Kidney glomerular epithelial cell (primary cell): ENCODE results near the gene COMMD9.
A peak's percentile ranks its signal among the peaks of the same experiment; 100 is the strongest.

Experiments used
- DNase-seq: peaks from one replicate; lab custom pipeline; 2025; lab: John Stamatoyannopoulos, UW

Gene COMMD9

DNA sequence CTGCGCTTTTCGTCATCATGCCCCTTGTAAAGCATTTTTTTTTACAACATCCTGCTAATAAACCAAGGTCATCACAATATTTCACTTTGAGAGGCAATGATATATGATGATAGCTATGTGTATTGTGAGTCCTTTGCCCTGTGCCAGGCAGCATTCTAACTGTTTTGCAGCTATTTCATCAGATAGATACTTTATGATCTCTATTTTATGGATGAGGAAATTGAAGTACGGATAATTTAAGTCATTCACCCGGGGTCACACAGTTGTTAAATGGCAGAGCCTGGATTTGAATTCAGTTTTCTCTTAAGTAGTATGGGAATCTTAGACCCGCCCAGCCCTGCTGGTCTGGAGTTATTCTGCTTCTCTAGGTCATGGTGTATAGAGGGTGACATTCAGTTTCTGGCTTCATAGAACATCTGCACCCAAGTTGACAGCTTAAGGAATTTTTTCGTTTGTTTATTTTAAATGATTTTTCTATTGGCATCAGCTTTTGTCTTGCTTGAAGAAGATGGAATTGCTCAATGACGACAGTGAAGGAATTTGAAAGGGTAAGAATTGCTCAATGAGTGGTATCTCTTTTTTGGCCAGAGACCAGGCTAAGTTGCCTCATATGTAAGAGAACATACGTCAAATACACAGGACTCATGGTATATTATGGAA, 7.8 kb upstream of the COMMD9 start:
- no peak for DNase-seq

DNA sequence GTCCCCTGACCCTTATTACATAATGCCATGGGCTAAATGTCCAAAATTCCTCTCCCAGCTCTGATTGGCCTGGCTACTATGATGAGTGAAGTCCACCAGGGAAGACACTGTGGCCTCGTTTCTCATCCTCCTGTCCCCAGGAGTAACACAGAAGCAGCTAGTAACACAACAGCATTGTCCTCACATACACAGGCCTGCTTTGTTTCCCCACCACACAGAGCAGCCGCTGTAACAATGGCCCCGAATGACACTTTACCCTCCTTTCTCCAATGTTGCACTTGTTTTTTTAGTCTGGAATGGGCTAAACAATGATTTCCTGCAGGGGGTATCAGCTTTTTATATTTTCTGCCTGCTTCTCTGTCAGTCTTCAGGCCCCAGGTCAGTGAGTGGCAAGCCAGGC, 6.7 kb upstream of the COMMD9 start, which contains the start of gene PRR5L:
PRR5L (plus strand) TSS at position 363 of the 400 bp plus-strand sequence. CDS start 104,834 bp downstream, outside the sequence.
- DNase-seq, result no peak

DNA sequence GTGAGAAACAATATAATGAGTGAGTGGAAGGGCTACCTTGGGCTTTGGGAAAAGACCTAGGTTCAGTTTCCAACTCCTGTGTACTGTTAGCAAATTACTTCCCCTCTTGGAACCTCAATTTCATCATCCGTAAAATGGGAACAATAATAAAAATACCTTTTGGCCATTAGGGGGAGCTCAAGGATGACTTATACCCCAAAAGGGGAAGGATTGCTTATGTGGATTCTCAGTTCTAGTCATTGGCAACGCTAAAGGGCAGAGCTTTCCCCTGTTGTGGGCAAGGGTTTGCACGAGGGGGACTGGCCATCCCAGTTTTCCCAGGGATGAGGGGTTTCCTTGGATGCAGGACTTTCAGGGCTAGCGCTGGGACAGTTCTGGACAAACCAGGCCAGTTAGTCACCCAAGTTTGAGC, 3.1 kb upstream of the COMMD9 start:
- DNase-seq, result peak; percentile 40

DNA sequence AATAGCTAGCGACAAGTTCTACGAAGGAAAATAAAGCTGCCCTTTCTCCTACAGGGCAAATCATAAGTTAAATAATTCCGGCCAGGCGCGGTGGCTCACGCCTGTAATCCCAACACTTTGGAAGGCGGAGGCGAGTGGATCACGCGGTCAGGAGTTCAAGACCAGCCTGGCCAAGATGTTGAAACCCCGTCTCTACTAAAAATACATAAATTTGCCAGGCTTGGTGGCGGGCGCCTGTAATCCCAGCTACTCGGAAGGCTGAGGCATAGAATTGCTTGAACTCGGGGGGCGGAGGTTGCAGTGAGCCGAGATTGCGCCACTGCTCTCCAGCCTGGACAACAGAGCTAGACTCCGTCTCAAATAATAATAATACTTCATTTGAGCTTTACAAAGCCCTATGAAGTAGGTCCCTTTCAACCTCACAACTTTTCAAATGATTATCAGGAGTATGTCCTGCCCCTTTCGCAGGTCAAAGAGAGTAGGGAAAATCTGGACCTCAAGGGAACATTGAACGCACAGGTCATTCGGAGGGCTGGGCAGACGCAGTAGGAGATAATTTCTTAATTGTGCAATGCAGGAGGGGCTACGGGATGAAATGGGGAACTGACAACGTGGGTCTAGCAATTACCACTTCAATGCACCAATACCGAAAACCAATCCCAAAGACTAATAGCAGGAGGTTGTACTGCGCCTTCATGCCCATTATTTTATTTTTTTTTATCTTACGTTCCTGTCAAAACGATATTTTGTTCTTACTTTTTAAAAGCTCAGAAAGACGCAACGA, 590 bp downstream of the COMMD9 start:
- no peak for DNase-seq

DNA sequence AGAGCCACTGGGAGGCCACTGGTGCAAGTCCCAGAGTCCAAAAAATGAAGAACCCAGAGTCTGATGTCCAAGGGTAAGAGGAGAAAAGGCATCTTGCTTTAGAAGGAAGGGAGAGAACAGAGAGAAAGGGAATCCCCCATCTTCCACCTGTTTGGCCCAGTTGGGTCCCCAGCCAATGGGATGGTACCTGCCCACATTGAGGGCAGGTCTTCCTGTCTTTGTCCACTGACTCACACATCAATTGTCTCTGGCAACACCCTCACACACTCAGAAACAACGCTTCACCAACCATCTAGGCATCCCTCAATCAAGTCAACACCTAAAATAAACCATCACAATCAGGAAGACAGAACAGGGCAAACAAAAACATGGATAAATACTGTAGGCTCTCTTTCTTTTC, 6.3 kb downstream of the COMMD9 start:
- no peak for DNase-seq

DNA sequence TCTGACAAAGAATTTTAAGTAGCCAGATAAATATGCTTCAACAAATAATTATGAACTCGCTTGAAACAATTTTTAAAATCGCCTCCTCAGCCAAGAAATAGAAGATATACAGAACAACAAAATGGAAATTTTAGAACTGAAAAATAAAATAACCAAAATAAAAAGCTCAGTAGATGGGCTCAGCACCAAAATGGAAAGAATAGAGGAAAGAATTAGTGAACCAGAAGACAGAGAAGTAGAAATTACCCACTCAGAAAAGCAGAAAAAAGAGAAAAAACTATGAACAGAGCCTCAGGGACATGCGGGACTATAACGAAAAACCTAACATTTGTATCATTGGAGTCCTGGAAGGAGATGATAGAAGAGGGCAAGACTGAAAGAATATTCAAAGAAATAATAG, 7.4 kb downstream of the COMMD9 start:
- DNase-seq, result no peak

DNA sequence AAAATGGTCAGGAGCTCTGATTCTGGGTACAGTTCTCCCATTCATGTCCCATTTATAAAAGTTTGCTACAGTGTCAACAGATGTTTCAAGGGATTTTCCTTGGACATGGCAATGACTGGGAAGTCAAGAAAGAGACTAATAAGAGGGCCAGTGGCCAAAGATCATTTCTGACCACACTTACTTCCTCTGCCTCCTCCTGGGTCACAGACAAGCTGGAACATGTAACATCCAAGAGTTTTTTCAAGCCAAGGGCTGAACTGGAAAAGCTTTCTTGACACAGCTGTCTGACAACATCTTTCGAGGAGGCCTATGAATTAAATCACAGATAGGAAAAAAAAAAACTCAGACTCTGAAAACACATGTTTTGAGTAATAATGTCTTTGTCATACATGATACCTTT, 8.7 kb downstream of the COMMD9 start:
- no peak for DNase-seq

DNA sequence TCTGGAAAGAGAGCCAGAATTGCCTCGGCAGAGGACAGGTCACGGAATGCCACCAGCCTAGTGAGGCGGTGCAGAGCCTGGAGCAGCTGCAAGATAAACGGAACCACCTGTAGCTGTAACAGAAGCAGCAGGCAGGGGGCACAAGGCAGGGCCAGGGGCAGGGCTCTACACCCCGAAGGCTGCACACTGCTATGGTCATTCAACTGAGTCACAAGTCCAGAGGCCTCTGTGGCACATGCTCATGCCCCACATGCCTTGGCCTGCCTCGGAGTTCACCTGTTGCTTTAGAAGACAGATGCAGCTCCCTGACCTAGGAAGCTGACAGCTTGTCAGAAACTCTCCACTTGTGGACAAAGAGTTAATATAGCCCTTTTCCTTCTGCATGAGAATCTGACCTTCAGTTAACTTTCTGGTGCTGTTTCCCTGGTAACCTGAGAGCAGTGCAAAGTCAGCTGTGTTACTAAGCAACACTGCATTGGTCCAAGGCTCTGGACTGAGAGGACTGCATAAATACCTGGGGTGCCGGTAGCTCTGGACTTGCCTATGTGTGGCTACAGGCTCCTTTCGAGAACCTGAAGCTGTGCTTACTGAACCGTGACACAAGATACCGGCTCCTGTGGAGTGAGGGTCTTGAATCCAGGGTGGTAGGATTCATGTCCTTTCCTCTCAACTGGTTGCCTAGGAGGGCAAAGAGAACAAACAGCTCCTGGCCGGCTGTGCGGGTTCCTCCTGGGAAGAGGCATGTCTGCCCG, 10.5 kb downstream of the COMMD9 start:
- no peak for DNase-seq

DNA sequence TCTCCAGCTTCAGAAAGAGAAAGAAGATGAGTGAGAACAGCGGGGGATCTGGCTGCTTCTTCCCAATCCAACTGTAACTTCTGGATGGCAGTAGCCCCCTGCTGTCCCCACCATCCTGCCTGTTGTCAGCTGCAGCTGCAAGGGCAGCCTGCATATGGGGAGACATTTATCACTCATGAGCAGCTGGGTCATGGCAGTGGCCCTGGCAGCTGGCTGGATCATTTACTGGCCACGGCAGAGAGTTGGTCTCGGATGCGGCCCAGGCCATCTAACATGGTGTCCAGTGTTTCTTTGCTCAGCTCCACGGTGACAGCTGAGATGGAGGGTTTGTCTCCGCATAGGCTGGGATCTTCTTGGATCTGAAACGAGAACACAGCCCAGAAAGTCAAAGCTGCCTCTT, 14.8 kb downstream of the COMMD9 start:
- DNase-seq, result no peak

DNA sequence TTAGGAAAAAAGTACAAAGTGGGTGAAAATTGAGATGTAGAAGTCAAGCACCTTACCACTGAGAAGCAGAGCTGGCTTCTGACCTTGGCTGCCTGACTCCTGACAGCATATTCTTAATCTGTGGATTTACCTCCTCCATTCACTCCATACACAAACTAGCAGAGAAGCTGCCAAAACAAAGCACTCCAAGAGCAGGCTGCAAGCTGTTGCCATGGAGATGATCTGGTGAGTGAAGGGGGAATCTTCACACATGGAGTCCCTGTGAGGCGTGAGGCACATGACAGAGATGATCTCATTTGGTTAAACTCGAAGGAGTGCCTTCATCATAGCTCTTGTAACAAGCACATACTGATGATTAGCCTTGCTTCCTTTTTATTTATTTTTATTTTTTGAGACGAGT, 16.1 kb downstream of the COMMD9 start:
- DNase-seq, result no peak

DNA sequence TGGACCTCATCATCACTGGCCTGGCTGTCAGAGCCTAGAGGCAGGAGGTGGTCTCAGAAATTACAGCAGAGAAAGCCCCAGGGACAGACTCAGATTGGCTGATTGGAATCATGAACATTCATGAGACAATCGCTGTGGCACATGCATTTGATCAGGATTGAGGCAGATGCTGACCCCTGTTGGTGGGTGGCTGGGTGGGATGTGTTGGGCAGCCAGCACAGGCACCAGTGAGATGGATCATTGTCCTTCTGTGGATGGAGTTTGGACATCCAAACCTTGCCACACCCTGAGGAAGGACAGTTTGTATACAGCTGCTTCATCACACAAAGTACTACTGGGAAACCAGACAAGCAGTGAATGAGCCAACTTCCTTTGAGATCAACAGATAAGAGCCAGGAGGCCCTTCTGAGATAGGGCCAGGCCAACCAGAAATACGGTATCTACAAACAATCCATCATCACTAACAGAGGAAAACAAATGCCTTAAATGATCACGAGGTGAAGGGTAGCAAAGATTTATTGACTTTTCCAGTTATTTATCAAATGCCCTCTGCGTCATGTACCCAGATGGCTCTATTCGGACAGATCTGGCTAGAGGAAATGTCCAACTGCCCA, 17.3 kb downstream of the COMMD9 start:
- DNase-seq, result no peak

DNA sequence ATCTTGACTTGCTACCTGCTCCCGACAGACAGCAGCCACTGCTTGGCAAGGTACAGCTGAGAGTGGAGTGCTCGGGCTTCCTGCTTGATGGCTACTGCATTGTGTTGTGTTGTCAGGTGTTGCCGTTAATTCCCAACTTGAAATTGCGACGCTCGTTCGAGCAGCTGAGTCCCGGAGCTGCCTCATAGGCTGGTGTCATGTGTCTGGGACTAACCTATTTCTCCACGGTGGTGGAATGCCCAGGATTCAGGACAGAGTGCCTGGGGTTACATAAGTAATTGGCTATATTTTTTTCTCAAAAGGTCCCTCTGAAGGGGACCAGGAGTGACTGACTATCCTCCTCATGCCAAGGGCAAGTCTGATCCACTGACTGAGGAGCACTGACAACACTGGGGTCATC, 18.5 kb downstream of the COMMD9 start:
- no peak for DNase-seq

DNA sequence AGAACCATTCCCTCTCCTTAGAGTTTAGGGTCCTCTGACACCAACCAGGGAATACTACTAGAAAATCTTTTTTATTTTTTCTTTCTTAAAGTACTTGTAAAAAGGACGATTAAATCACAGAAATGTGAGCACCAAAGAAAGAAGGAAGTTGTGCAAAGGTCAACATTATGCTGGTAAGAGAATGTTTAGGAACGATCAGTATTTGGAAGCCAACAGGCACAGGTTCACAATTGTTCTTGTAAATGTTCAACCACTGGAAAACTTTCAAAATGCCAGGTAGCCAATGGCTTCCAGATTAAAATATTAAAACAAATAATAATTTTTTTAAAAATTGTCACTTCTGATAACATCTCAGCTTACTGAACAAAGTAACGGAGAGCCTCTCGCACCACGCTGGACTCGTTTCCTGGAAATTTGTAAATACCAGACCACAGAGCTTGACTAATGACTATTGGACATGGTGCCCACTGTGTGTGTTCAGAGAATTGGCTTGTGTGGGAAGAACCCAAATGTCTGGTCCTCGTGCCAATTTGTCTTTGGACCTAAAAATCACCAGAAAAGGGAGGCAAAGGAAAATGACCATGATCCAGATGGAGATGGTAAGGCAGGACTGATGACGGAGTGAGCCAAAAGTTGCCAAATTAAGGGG, 20.8 kb downstream of the COMMD9 start:
- DNase-seq, result no peak

DNA sequence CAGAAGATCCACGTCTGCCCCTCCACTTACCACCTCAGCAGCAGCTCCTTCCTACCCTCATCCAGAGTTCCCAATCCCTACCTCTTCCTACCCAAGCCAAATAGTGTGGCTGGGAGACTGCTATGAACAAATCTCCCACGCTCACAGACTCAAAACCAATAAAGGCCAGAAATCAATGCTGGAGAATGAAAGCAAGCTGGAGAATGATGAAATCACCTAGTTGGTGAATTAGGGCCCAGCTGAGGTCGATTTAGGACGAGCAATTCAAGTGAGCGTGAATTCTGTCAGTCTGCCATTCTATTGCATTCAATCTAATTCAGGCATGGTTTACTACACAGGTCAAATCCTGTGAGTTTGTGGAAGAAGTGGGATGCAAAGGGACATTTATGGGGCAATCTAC, 22.5 kb downstream of the COMMD9 start:
- DNase-seq, result no peak

DNA sequence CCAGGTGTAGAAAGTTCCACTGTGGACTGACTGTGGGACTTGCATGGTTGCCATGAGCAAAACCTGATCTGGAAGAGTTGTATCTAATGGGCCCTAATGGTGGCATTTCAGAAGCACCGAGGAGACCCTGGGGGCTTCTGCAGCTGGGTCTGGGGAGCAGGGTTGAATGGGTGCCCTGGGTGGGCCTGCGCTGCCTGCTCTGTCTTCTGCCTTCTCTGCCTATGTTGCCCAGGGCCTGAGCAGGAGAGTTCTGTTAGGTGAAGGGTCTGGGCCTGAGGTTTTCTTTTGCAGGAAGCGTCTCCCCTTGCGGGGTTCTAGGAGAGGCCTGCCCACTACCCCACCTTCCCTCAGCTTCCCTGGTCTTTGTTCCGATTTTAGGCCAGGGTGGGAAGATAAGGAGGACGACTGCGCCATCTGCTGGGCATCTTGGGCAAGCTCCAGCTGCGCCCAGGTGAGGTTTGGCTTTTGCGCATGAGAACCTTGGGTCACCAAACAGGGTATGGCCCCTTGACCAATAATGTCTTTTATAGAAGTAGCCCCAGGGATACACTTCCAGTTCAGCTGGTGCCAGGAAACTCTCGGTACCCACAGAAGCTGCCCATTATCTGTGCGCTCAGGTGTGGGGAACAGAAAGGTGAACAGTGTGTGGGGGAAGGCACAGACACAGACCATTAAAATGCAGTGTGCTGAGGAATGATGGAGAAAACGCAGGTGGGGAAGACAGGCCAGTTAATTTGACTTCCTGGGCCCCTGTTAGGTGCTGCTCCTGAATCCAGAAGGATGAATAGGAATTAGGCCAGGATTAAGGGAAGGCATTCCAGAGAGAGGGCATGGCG, 23.2 kb downstream of the COMMD9 start:
- DNase-seq, result peak; percentile 24

DNA sequence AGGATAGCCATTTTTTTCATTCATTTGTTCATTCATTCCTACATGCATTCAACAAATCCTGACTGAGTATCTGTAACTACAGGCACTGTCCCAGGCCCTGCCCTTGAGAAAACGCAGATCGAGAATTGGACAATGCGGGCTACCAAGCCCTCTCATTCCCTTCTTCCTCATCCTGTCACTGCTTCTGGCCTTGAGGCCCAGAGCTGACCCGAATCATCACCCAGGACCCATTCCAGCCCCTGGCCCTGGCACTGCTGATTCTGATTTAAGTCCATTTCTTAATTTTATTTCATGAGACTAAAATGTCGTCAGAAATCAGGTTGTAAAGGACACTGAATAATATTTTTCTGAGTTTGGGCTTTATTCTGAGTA, 24.3 kb downstream of the COMMD9 start:
- DNase-seq, result no peak

DNA sequence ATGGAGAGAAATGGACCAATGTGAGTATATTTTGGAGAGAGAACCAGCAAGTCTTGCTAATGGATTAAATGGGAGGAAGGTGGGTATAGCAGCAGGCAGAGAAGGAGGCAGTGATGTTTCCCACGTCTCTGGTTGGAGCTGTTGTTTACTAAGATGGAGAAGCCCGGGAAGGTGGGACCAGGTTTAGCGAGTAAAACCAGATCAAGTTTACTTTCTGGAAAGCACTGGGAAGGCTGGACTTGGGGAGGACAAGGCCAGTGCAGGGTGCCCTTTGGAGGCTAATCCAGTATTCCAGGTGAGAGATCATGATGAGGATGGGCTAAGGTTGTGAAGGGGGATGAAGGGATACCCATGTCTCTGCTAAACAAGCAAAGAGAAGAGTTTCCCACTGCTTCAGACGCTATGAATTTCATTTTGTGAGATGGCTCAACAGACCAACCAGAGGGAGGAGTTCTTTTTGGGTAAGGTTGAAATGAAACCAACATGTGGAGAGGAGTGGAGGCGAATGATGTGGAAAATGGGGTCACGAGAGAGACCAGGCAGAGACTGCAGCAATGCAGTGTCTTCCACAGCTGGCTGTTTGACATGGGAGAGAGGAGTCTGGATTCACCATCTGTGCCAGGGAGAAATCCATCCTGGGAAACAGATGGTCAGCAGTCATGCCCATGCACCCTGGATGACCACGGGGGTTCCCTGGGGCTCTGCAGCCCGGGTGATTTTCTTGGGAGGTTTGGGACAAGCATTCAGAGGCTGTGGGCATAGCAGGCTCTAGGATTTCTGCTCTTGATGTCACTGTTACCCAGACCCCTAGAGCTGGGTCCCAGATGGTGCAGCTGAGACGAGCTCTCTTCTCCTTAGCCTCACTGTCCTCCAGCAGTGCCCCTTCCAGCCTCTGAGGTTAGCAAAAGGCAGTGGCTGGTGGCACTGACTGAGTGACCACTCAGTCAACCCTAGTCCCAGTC, 24.9 kb downstream of the COMMD9 start:
- DNase-seq, result no peak

DNA sequence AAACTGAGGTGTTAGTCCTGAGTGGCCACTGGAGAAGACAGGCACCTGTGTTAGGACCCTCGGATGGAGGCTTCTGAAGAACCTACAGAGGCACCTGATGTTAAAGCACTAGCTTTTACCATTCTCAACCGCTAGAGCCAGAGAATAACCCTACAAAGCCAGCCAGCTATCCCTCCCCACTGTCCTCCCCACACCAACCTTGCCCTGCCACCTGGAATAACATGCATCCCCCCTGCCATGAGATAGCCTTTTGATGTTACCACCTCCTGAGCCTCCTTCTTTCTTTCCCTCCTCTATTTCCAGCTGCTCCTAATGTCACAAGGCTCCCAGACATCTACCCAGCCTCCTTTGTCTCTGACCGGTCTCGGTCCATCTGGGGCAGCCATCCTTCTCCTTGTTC, 28.1 kb downstream of the COMMD9 start:
- no peak for DNase-seq

DNA sequence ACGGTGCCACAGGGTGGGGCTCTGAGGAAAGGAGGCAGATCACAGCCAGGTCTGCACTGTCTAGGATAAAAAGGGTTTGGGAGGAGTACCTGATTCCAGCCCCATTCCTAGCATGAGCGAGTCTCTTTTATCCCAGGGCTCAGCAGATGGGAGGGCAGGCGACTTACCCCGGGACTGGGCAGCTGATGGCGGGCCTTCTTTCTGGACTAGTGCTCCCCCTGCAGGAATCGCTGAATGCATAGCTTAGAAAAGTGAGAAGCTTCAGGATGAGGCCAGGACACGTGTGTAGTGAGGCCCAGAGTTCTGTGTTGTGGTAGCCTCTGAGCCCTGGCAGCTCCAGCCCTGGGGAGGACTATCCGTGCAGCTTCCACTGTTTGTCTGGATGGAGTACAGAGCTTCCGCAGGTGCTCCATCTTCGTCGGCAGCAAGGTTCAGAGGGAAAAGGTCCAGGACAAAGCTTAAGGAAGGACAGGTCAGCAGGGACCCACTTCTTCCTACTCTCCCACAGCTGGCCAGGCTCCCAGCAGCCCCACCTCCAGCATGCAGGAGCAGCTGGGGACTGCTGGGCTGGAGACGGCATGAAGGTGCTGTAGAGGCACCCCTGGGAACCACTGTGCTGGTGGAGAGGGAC, 30.4 kb downstream of the COMMD9 start:
- DNase-seq, result peak; percentile 56
